Islet of Langerhans (tissue), 1 donor: ENCODE data around the gene DLGAP1.

ENCODE experiments used
- FAIRE-seq: peaks from one replicate; lab custom pipeline; 2011; peaks lifted over from hg19 to GRCh38; lab: Jason Lieb, UNC

DLGAP1 gene

DNA sequence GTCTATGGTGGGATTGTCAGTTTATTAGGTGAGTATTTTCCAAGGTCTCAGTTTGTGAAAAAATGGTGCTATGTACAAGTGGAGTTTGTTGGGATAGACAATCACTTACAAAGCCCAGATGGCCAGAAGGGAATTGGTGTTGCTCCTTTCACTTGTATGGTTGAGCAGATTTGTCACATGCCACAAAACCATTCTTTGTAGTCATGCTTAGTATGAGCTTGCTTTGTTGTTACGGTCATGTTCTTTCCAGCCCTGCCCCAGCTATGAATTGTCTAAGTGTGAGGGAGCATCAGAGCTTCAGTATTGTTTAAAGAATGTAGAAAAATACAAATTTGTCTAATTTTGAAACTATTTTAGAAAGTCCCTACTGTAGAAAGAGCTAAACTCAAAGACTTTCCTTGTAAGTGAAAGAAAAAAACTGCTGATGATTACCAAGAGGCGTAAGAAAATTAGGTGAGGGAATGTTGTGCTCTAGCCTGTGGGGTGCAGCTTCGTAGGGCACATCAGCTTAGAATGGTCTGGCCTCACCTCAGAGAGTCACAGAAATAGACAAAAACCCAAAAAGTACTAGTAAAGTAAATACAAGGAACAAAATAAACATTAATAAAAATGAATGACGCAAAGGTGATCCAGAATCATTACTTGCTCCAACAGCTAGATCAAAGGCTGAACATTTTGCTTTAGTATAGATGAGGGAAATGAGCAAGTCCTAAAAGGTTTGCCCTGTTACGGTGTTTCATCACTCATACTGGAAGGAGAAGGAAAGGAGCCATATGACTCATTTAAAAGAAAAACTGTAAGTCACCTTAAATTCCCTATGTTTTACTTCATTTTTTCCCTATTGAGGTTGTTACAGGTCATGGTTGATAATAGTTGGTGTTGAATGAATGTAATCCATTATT, 995.9 kb downstream of the DLGAP1 start:
- no peak for FAIRE-seq

DNA sequence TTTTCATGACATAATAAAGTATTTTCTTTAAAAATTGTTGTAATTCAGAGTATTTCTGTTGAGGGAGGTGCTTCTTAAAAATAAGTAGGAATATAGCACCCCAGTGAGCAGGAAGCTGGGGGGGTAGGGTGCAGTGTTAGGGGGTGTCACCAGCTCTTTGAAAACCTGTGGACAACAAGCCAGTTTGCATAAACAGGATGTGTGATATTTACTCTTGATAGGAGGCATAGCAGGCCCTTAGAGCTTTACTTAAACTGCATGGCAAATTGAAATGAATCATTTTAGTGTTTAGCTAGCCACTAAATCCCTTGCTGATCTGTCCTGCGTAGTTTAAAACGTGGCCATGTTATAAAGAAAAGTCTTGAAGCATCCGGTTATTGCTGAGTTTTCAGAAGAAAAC, 996.7 kb downstream of the DLGAP1 start:
- no peak for FAIRE-seq

DNA sequence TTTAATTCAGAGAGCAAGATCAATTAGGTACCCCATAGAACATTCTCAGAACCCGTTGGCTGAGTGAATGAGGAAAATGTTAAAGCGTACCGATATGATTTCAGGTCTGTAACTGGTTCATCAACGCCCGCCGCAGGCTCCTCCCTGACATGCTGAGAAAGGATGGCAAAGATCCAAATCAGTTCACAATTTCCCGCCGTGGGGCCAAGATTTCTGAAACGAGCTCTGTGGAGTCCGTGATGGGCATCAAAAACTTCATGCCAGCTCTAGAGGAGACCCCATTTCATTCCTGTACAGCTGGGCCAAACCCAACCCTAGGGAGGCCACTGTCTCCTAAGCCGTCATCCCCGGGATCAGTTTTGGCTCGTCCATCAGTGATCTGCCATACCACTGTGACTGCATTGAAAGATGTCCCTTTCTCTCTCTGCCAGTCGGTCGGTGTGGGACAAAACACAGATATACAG, 997.8 kb downstream of the DLGAP1 start:
- FAIRE-seq, result no peak

DNA sequence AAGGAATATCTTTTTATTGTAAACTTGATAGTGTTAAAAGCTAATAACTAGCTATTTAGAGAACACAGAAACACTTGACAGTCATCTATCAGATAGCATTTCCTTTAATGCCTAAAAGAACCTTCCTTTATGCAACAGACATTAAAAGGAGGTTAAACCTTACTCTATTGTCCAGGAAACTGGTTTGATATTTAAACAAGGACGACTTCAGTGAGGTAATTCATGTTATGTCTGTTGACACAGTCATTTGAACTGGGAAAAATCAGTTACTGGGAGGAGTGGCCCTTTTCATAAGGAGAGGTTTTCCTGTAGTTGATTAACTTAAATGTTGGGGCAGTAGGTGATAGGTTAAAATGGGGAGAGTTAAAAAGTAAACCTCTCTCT, 998.4 kb downstream of the DLGAP1 start:
- FAIRE-seq, result peak; percentile 77

DNA sequence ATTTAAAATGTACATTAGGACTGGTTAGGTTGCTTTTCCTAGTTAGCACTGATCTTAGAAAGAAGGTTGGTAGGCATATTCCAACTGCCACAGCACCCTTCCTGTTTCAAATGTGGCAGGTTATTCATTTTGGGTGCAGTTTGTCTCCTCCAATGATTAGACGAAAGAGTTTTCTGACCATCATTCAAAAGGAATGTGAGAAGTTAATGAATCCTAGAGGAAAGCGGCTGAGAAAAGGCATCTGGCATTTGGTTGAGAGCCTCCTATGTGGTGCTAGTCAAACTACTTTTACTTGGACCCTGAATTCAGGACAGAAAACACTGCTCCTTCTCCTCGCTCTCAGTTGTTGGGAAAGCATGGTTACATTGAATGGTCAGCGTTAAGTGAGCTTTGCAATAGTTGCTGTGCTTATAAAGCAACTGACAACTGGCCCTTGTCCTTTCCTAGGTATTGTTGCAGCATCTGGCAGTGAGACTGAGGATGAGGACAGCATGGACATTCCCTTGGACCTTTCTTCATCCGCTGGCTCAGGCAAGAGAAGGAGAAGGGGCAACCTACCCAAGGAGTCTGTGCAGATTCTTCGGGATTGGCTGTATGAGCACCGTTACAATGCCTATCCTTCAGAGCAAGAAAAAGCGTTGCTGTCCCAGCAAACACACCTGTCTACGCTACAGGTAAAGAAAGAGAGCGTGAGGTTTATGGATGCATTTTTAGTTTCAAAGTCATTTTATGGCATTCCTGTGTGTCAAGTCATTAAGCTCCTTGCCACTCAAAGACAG, 999.0 kb downstream of the DLGAP1 start:
- FAIRE-seq, result no peak

DNA sequence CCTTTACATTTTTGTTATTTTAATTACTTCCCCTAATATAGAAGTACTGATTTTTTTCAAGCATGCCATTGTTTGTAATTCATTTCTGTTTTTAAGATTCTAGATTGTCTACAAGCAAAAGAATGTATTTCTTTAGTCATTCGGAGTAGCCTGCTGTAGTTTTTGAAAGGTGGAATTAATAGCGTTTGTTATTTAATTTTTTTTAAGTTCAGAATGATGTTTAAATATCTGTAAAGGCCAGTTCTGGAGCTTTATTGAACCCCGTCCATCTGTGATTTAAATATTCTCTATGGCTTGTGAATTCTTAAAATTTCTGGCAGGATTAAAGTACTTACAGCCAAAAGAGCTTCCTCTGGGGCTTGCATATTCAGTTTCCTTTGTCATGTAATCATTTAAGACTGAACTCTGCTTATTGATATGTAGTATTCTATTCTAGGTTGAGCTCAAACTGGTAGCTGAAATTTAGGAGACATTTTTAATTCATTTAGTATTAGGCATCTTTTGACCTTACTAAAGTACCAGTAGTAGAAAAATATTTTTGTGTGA, 999.9 kb downstream of the DLGAP1 start:
- no peak for FAIRE-seq

DNA sequence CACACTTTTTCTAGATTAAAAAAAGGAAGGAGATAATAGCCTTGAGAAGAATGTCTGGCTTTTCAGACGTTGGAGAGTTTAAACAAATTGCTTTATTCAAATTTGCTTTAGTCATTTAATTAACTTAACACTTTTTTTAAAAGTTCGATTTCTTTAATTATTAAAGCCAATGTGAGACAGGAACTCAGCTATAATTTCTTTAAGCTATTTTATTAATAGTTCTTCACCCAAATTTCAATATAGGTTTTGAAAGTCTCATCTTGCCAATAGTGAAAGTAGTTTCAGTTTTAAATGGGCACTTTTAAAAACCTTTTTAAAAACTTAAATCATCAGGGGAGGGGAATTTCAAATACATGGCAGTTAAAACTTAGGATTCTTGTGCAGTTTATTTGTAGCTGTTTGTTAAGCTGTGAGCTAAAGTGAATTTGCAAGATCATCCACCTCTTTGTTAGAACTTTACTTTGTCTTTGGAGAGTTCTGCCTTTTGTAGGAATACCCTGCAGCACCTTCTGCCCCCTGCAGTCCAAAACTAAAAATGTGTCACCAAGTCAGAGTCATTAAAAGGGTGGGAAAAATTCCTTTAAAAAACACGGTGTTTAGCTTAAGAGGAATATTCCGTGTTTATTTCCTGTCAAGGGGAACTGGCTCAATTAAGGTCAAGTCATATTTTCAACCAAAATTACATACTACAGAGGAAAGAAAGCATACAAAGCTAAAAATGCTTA, 1000.6 kb downstream of the DLGAP1 start:
- no peak for FAIRE-seq

DNA sequence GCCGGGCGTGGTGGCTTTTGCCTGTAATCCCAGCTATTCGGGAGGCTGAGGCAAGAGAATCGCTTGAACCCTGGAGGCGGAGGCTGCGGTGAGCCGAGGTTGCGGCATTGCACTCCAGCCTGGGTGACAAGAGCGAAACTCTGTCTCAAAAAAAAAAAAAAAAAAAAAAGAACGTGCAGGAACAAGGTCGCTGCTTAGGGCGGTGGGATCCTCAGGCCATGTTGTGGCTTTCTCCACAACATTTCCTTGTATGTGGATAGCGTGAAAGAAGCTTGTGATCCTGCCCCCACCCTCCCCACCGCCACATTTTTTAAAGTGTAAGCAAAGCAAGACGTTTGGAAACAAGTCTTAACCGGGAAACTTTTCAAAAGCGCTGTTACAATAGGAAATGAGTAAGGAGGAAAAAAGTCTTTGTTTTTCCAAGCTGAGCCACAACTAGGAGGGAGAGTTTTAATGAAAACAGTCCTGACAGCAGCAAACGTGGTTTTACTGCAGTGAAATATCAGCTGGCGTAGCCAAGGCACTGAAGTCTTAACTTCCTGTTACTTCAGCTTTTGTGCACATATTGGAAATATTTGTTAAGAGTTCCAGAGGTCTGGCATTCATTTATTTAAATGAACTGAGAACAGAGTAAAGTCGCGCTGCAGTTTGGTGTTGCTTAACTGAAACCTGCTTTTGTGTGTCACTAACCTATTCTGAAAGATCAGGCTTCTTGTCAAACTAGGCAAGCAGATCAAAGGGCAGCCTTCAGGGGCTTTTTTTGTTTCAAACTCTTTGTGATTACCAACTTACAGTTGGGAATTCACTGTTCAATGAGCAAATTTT, 1001.4 kb downstream of the DLGAP1 start:
- no peak for FAIRE-seq

DNA sequence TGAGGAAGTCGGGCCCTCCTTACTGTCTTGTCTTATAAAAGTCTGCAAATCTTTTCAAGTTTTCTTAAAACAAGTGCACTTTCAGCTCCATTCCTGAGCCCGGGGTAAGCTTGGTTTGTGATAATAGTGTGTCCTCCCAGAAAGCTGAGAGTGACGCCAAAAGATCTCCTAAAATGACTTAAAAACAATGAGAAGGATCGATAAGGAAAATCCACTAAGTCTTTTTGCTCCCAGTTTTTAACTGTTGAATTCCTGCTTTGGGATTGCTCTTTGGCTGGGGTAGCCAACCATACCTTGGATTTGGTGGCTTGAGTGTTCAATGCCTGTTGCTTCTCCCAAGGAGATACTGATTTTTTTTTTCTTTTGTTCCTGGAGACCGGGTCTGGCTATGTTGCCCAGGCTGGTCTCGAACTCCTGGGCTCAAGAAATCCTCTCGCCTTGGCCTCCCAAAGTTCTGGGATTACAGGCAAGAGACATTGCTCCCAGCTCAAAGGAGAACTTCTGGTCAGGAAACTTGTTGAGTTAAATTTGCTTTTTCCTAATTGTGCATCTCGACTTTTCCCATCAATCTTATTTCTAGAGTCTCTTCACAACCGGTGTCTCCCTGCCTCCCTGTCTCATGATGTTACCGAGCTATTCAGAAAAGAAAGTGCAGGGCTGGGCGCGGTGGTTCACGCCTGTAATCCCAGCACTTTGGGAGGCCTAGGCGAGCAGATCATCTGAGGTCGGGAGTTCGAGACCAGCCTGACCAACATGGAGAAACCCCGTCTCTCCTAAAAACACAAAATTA, 1002.2 kb downstream of the DLGAP1 start:
- no peak for FAIRE-seq

DNA sequence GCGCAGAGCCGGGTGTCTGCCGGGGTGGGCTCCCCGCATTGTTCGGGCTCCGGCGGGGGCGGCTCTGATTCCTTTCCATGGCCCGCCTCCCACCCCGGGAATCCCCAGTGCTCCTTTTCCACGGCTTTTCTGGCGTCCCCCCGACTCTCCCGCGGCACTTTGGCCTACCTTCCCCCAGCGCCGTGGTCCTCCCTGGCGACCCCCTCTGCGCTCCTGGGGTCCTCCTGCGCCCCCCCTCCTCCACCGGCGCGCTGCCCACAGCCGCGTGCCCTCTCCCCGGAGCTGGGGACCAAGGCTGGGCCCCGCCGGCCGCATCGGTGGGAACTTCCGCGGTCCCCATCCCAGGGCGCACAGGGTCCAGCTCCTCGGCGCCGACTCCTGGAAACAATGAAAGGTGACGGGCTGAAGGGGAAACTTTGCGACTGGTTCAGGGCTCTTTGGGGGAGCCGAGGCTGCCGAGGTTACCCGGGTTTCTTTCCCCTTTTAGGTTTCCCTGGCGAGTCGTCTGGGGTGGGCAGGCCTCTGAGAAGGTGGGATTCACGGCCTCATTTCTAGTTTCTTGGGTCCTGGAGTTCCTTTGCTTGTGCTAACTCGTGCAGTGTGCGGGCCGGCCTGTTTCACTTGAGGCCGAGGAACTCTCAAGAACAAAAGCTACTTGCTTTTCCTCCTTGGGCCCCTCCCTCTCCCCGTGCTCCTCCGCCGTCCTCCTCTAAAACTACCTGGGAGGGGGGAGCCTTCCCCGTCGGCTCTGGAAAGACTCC, 1002.9 kb downstream of the DLGAP1 start:
- no peak for FAIRE-seq

DNA sequence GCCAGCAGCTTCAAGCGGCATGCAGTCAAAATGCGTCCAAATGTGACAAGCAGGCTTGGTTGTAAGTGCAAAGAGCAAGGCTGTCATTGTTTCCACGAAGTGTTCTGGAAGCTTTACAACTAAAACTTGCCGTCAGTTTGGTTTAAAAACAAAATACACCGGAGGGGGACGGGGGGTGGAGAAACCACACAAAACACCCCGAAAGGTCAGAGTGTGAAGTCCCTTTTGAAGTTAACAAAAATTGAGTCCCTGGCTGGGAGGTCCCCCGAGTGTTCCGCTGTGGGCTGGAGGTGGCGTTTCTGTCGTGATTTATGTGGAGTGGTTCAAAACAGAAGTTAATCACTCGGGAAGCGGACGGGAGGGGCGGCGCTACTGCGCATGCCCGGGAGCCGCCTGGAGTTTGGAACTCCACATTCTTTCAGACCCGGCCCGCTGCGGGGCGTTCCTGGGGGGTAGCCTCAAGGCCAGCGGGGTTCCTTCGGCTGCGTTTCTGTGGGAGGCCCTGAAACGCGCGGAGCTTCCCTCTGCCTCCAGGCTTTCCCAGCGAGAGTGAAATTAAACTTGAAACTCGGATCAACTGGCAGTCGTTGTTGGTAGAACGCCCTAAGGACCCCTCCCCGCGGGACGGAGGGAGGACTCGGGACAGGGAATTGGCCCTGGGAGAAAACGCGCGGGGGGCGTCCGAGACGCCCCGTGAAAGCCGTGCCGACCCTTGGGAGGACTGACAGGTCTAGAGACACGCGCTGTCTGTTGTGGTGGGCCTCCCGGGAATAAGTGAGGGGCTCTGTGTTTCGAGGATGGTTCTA, 1003.7 kb downstream of the DLGAP1 start:
- no peak for FAIRE-seq

DNA sequence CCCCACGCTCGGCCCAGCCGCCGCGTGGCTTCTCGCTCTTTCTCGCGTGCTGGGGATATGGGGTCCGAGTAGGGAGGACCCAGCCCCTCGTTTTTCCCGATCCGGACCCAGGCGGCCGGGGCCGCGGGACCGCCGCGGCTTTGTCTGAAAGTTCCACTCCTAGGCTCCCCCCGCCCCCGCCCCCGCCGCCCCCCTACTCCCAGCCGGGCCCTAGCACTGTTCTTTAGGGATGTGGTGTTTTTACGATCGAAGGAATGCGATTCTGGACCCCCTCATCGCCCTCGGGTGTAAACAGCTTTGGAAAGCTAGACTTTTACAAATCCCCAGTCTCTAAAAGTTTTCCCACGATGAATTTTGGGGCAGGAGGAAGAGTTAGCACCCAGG, 1004.3 kb downstream of the DLGAP1 start:
- no peak for FAIRE-seq

DNA sequence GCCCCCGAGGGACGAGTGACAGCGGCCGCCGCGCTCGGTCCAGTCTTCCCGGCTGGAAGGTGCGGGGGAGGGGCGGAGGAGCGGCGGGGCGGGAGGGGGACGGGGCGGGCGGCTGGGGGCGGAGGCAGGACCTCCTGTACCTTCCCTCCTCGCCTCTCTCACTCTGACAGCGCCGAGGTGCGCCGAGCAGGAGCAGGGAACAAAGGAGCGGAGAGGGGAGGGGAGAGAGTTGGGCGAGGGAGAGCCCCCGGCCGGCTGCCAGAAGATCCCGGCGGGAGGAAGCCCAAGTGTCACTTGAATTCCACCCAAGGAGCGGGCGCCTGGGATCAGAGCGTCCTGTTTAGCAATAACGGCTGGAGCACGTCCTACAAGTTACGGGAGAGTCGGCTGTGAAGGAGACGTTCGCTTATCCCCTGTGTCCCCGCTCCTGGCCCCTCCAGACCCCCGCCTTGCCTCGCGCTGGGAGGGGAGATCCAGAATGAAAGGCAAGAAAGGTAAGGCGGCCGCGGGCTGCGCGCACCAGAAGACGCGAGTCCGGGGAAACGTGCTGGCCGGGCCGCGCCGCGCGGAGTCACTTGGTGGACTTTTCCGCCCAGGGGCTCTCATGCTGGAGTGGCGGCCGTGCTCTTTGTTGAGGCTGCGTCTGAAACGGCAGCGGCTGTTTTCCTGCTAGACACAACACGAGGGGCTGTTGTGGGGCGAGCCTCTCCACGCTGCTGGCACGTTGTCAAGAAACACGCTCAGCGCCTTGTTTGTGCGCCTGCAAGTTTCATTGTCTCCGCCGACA, 1004.9 kb downstream of the DLGAP1 start, which contains the start of gene TGIF1:
Gene TGIF1, plus strand, starts transcription at position 161 of the 787 bp plus-strand sequence. Its CDS starts 318 bp downstream, at position 479.
- no peak for FAIRE-seq

DNA sequence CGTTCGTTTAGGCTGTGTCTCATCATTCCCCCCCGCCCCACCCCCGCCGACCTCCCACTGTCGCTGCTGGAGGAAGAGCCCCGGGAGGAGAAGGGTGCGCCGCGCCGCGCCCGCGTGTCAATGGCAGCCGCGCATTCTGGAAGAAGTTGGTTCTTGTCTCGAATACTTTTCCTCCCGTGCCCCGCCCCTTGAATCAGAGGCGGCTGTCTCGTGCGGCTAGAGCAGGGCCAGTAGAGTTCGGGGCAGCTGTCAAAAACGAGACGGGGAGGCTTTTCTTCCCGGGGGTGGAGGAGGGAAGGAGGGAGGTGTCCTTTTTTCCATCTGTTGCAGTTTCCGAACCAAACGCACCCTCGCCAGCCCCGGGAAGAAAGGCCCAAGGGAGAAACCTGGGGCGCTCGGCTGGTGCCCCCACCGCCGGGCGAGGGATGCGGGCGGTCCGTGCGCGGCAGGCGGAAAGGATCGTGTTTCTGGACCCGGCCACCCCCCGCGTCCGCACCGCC, 1005.5 kb downstream of the DLGAP1 start:
- FAIRE-seq, result no peak

DNA sequence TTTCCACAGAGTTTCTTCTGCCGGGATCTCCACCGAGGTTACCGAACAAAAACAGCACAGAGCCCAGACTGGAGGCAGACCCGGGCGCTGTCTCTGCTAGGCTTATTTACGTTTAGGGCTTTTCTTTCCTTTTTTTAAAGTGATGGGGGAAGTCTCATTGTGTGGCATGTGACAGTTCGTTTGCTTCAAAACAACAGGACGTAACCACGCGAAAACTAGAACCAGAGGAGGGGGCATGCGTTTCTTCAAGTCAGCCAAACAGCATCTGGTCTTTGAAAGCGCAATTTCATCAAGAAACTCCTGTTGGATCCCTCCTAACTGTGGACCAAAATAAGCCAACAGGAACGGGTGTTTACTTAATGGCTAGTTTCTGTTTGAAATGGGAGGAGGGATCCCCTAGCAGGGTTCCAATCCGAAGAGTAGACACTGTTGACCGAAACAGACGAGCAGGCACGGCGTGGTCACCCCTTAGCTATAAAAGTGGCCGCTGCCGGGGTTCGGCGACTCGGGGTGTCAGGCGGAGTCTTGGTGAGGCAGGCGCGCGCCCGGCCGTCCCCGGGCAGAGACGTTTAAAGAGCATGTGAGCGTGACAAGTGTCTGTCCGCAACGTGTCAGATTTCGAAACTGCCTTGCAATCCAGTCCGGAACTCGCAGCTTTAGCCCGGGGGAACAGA, 1006.1 kb downstream of the DLGAP1 start:
- no peak for FAIRE-seq

DNA sequence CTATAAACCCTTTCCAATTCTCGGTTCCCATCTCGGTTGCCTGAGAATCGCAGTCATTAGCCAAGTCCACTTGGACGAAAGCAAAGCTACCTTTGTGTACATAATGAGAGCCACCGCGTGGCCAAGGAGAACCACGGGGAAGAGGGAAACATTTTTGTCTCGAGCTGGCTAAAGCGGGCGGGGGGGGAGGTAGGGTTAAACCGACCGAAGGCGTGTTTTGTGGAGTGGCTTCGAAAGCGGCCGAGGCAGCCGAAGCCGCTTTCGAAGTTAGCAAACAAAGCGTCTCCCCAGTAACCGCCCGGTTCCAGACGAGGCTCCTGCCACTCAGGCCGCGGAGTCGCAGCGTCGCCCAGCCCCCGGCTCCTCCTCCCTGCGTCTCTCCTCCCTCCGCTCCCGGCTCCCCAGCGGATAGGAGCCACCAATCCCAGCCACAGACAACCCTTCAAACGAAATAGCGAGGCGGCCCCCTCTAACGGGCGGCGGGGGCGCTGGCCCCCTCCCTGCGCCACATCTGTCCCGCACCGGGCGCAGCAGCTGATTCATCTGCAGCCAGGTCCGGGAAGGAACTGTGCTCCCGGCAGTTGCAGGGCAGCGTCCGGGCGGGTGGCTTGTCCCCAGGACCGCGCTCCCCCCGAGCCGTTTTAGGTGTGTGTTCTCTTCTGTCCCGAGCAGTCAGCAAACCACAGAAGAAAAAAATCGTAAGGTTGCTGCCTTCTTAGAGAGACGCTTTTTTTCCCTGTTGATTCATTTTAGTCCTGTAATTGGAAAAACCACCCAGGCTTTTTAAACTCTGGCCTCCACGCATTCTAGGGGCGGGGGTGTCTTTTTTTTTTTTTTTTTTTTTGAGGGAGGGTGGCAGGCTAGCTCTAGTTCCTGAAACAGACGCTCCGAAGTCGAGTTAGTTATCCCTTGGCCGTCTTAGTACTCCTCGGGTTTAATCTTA, 1006.9 kb downstream of the DLGAP1 start:
- no peak for FAIRE-seq
